Measurements from ENCODE around the gene MED13L.

Gene MED13L

GRCh38 chr12:116174904-116175303 lies 102.6 kb downstream of the MED13L start:
- no peak for DNase-seq

- DNase-seq = no peak
Observed at GRCh38 chr12:116174006-116174405, 103.5 kb downstream of the MED13L start.

- DNase-seq = peak; percentile 22
Observed at GRCh38 chr12:116172224-116172849, 105.2 kb downstream of the MED13L start.

GRCh38 chr12:116171549-116171948 lies 105.9 kb downstream of the MED13L start:
- DNase-seq = no peak

- no peak for DNase-seq
Observed at GRCh38 chr12:116169071-116169470, 108.4 kb downstream of the MED13L start.

GRCh38 chr12:116166306-116166705 lies 111.2 kb downstream of the MED13L start:
- DNase-seq = no peak

- no peak for DNase-seq
Observed at GRCh38 chr12:116165036-116165425, 112.5 kb downstream of the MED13L start.

GRCh38 chr12:116164250-116165035 lies 113.0 kb downstream of the MED13L start:
- no peak for DNase-seq

- DNase-seq = no peak
Observed at GRCh38 chr12:116162071-116162470, 115.4 kb downstream of the MED13L start.

GRCh38 chr12:116161588-116161987 lies 115.9 kb downstream of the MED13L start:
- DNase-seq = no peak

- DNase-seq = no peak
Observed at GRCh38 chr12:116160883-116161458, 116.5 kb downstream of the MED13L start.

- DNase-seq = no peak
Observed at GRCh38 chr12:116160231-116160630, 117.3 kb downstream of the MED13L start.

- DNase-seq = no peak
Observed at GRCh38 chr12:116159593-116160200, 117.8 kb downstream of the MED13L start.

GRCh38 chr12:116159175-116159574 lies 118.3 kb downstream of the MED13L start:
- DNase-seq = no peak

- DNase-seq = no peak
Observed at GRCh38 chr12:116157845-116158267, 119.6 kb downstream of the MED13L start.

- no peak for DNase-seq
Observed at GRCh38 chr12:116156614-116157013, 120.9 kb downstream of the MED13L start.

GRCh38 chr12:116155383-116155782 lies 122.1 kb downstream of the MED13L start:
- no peak for DNase-seq

- no peak for DNase-seq
Observed at GRCh38 chr12:116153983-116154382, 123.5 kb downstream of the MED13L start.

- DNase-seq = no peak
Observed at GRCh38 chr12:116153113-116153512, 124.4 kb downstream of the MED13L start.

GRCh38 chr12:116152268-116152667 lies 125.2 kb downstream of the MED13L start:
- no peak for DNase-seq

GRCh38 chr12:116150452-116150851 lies 127.0 kb downstream of the MED13L start:
- DNase-seq = no peak

- DNase-seq = no peak
Observed at GRCh38 chr12:116150001-116150400, 127.5 kb downstream of the MED13L start.

- no peak for DNase-seq
Observed at GRCh38 chr12:116148844-116149243, 128.6 kb downstream of the MED13L start.

- no peak for DNase-seq
Observed at GRCh38 chr12:116146386-116146785, 131.1 kb downstream of the MED13L start.
